ENCODE results near the gene TFAP2A.

Gene TFAP2A

GRCh38 chr6:10418862-10419748 is 4.2 kb upstream of the TFAP2A start:
- TF ChIP-seq CTCF (IDR thresholded peaks at IDR 0.05; ENCODE audit: low read depth, low read length, missing control alignments), result no peak
- no peak for DNase-seq (ENCODE audit: low read depth)
- H3K4me3 ChIP-seq (ENCODE audit: low read depth, low read length), result no peak overlapping the region
- in situ Hi-C loops (cut with HindIII; ENCODE audit: low sequenced_read_pairs), result no loop called here

DNA sequence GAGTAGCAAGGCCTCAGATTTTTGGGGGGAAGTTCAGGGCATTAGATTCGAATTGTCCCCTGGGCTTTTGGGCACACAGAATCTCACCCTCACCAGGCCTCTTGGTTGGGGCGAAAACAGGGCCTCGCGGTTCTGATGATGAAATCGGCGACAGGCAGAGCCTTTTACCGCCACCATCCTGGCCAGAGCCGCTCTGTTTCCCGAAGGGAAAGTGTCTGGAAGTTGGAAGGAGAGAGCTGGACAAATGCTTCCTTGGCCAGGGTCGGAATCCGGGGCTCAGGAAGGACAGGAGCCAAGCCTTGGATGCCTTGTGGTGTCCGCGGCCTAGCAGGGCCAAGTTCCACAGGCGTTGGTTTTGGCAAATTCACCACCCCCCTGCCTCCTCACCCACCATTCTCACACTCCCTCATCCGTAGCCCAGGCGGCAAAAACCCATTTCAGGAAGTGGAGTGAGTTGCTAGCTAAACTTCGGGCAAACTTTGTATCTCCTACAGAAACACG is 3.5 kb upstream of the TFAP2A start:
- TF ChIP-seq CTCF (IDR thresholded peaks at IDR 0.05; ENCODE audit: low read depth, low read length, missing control alignments), result no peak
- in situ Hi-C loops (cut with HindIII; ENCODE audit: low sequenced_read_pairs), result no loop called here
- no peak overlapping the region for H3K4me3 ChIP-seq (ENCODE audit: low read depth, low read length)
- no peak for DNase-seq (ENCODE audit: low read depth)

- TF ChIP-seq CTCF (IDR thresholded peaks at IDR 0.05; ENCODE audit: low read depth, low read length, missing control alignments), result no peak
- in situ Hi-C loops (cut with HindIII; ENCODE audit: low sequenced_read_pairs), result no loop called here
- H3K4me3 ChIP-seq (ENCODE audit: low read depth, low read length), result no peak overlapping the region
- DNase-seq (ENCODE audit: low read depth), result no peak
Measured at GRCh38 chr6:10417681-10418104, 2.8 kb upstream of the TFAP2A start.

GRCh38 chr6:10416863-10417641 is 2.2 kb upstream of the TFAP2A start:
- in situ Hi-C loops (cut with HindIII; ENCODE audit: low sequenced_read_pairs), result no loop called here
- no peak for TF ChIP-seq CTCF (IDR thresholded peaks at IDR 0.05; ENCODE audit: low read depth, low read length, missing control alignments)
- DNase-seq (ENCODE audit: low read depth), result no peak
- no peak overlapping the region for H3K4me3 ChIP-seq (ENCODE audit: low read depth, low read length)

DNA sequence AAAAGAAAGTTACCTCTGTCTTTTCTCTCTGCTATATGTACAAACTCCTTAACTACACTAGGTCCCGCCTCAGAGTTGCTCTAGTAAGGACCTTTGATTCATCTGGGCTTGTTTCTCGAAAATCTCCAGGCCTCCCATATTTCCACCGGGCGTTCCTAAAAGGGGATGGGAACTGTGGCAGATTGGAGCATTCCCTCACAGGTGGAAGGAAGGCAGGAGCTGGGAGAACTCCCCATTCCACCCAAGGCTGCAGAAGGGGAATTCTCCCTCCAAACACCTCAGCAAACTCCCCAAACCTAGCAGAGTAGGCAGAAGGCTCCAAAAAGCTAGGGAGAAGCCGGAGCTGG is 1.6 kb upstream of the TFAP2A start:
- in situ Hi-C loops (cut with HindIII; ENCODE audit: low sequenced_read_pairs), result no loop called here
- H3K4me3 ChIP-seq (ENCODE audit: low read depth, low read length), result no peak overlapping the region
- no peak for DNase-seq (ENCODE audit: low read depth)
- no peak for TF ChIP-seq CTCF (IDR thresholded peaks at IDR 0.05; ENCODE audit: low read depth, low read length, missing control alignments)

GRCh38 chr6:10415617-10416480 is 975 bp upstream of the TFAP2A start:
- no peak for TF ChIP-seq CTCF (IDR thresholded peaks at IDR 0.05; ENCODE audit: low read depth, low read length, missing control alignments)
- DNase-seq (ENCODE audit: low read depth), result no peak
- in situ Hi-C loops (cut with HindIII; ENCODE audit: low sequenced_read_pairs), result no loop called here
- no peak overlapping the region for H3K4me3 ChIP-seq (ENCODE audit: low read depth, low read length)

Measured in astrocyte of the cerebellum (primary cell).